SK-N-SH (cell line): Measurements from ENCODE around the gene KRT33A.

Experiments
- CHD2 ChIP-seq: fragments of 150-350 bp; IDR thresholded peaks from 2 replicates; pipeline ENCODE4 v1.6.1; 2018; ENCODE audit warnings: low read length; ENCODE audit not compliant: partially characterized antibody
- CTCF ChIP-seq: fragments of 200-600 bp; sonication (generic); IDR thresholded peaks from 2 replicates; pipeline ENCODE4 v1.6.1; 2017; ENCODE audit warnings: antibody characterized with exemption, mild to moderate bottlenecking, moderate library complexity
- MXI1 ChIP-seq: IDR thresholded peaks from 2 replicates; pipeline ENCODE4 v1.6.1; 2012; ENCODE audit warnings: mild to moderate bottlenecking, low read depth, low read length, improper control_type of control experiment
- POLR2AphosphoS5 ChIP-seq: IDR thresholded peaks from 2 replicates; pipeline ENCODE4 v1.6.1; 2012; ENCODE audit warnings: low read depth, low read length
- YY1 ChIP-seq: IDR thresholded peaks from 2 replicates; pipeline ENCODE4 v1.4.0; 2012; ENCODE audit warnings: low read depth, mild to moderate bottlenecking

- TF ChIP-seq MXI1 (no peak), CTCF (no peak), YY1 (no peak), POLR2AphosphoS5 (no peak), CHD2 (no peak)
Measured at GRCh38 chr17:41326173-41327145, 24.2 kb downstream of the KRT33A start.
